OCI-LY1 (cell line): Measurements from ENCODE around the gene ARL11.

Experiments
- EZH2 ChIP-seq: fragments of 200-600 bp; sonication (generic), shearing (Covaris generic); IDR thresholded peaks from 2 replicates; pipeline ENCODE4 v1.8.0; 2017; ENCODE audit warnings: borderline replicate concordance, mixed run types, mild to moderate bottlenecking, antibody characterized with exemption, low read length, moderate library complexity, mixed read lengths
- TF ChIP-seq, protein P1 (sequence below): fragments of 200-600 bp; sonication (generic), shearing (Covaris generic); IDR thresholded peaks from 2 replicates; pipeline ENCODE4 v1.5.1; 2017; ENCODE audit warnings: mild to moderate bottlenecking, antibody characterized with exemption, low read length, moderate library complexity, mixed read lengths

GRCh38 chr13:49587311-49587847 is 40.9 kb upstream of the ARL11 start:
- TF ChIP-seq, protein P1, sequence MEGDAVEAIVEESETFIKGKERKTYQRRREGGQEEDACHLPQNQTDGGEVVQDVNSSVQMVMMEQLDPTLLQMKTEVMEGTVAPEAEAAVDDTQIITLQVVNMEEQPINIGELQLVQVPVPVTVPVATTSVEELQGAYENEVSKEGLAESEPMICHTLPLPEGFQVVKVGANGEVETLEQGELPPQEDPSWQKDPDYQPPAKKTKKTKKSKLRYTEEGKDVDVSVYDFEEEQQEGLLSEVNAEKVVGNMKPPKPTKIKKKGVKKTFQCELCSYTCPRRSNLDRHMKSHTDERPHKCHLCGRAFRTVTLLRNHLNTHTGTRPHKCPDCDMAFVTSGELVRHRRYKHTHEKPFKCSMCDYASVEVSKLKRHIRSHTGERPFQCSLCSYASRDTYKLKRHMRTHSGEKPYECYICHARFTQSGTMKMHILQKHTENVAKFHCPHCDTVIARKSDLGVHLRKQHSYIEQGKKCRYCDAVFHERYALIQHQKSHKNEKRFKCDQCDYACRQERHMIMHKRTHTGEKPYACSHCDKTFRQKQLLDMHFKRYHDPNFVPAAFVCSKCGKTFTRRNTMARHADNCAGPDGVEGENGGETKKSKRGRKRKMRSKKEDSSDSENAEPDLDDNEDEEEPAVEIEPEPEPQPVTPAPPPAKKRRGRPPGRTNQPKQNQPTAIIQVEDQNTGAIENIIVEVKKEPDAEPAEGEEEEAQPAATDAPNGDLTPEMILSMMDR: no peak
- TF ChIP-seq EZH2: no peak
